ENCODE measurements around the gene C1orf185. TPM values are rescaled to one million over a fixed set of nuclear protein-coding genes. Genes with fewer than 3 reads are reported as not detected.
A peak's percentile ranks its signal among the peaks of the same experiment; 100 is the strongest.
"Not testable (repeated sequence)": the region's sequence is repeated elsewhere in the genome, so short reads cannot be mapped to it uniquely, and the experiment has no call there.

The C1orf185 gene
- polyA plus RNA-seq, 1 donor from 2014 or later = not detected

GRCh38 chr1:51168266-51168845 lies 66.3 kb downstream of the C1orf185 start:
- Mint-ChIP-seq H3K4me1 (peaks cover 0 to 6% (median 2%) of the 10 kb centered on the region in 3 donors), H3K9me3 (no peaks in the 10 kb centered on the region), H3K27ac (no peak overlapping the region), H3K27me3 (peaks cover 7% of the 10 kb centered on the region), H3K36me3 (no peaks in the 10 kb centered on the region), H3K4me3 (no peak overlapping the region)

- Mint-ChIP-seq H3K36me3 (peaks cover under 1% of the 10 kb centered on the region), H3K27me3 (peaks cover 8% of the 10 kb centered on the region), H3K4me3 (no peak overlapping the region), H3K4me1 (peaks cover 0 to 6% (median 2%) of the 10 kb centered on the region in 3 donors), H3K9me3 (no peaks in the 10 kb centered on the region), H3K27ac (no peak overlapping the region)
These were observed 66.9 kb downstream of the C1orf185 start for GRCh38 chr1:51168936-51169335.

- peaks cover 13% of the 10 kb centered on the region for H3K27me3 Mint-ChIP-seq
- no peak overlapping the region for H3K4me3 Mint-ChIP-seq
- H3K9me3 Mint-ChIP-seq = peaks cover 0 to 2% (median 0%) of the 10 kb centered on the region in 3 donors
- H3K4me1 Mint-ChIP-seq = peaks cover 0 to 6% (median 2%) of the 10 kb centered on the region in 3 donors
- peaks cover 2% of the 10 kb centered on the region for H3K36me3 Mint-ChIP-seq
- no peak overlapping the region for H3K27ac Mint-ChIP-seq
These were observed 68.3 kb downstream of the C1orf185 start for GRCh38 chr1:51170342-51170741.

- Mint-ChIP-seq H3K4me1 (peaks cover 2 to 6% (median 4%) of the 10 kb centered on the region in 3 donors), H3K27ac (no peak overlapping the region), H3K27me3 (peaks cover 21% of the 10 kb centered on the region), H3K9me3 (peaks cover 0 to 2% (median 0%) of the 10 kb centered on the region in 3 donors), H3K4me3 (no peak overlapping the region), H3K36me3 (peaks cover 2% of the 10 kb centered on the region)
These were observed 70.8 kb downstream of the C1orf185 start for GRCh38 chr1:51172811-51173210.

GRCh38 chr1:51175278-51175677 lies 73.2 kb downstream of the C1orf185 start:
- H3K27me3 Mint-ChIP-seq = peaks cover 29% of the 10 kb centered on the region
- H3K9me3 Mint-ChIP-seq = peaks cover 0 to 2% (median 0%) of the 10 kb centered on the region in 3 donors
- peaks cover 2% of the 10 kb centered on the region for H3K36me3 Mint-ChIP-seq
- peak overlapping the region in 1 of 3 donors; percentile 73 for H3K27ac Mint-ChIP-seq
- peaks cover 2 to 4% (median 4%) of the 10 kb centered on the region in 3 donors for H3K4me1 Mint-ChIP-seq
- no peak overlapping the region for H3K4me3 Mint-ChIP-seq

- H3K27ac Mint-ChIP-seq, H3K9me3 Mint-ChIP-seq, H3K4me1 Mint-ChIP-seq, H3K4me3 Mint-ChIP-seq, H3K36me3 Mint-ChIP-seq: not testable (repeated sequence)
- peaks cover 24% of the 10 kb centered on the region for H3K27me3 Mint-ChIP-seq
These were observed 76.0 kb downstream of the C1orf185 start for GRCh38 chr1:51177988-51178387.

GRCh38 chr1:51188230-51188629 lies 86.2 kb downstream of the C1orf185 start:
- H3K4me3 Mint-ChIP-seq = no peak overlapping the region
- H3K4me1 Mint-ChIP-seq = no peaks in the 10 kb centered on the region
- no peaks in the 10 kb centered on the region for H3K36me3 Mint-ChIP-seq
- no peaks in the 10 kb centered on the region for H3K27me3 Mint-ChIP-seq
- no peaks in the 10 kb centered on the region for H3K9me3 Mint-ChIP-seq
- no peak overlapping the region for H3K27ac Mint-ChIP-seq

- Mint-ChIP-seq H3K36me3 (no peaks in the 10 kb centered on the region), H3K27me3 (no peaks in the 10 kb centered on the region), H3K27ac (no peak overlapping the region), H3K9me3 (no peaks in the 10 kb centered on the region), H3K4me3 (no peak overlapping the region), H3K4me1 (no peaks in the 10 kb centered on the region)
These were observed 87.5 kb downstream of the C1orf185 start for GRCh38 chr1:51189421-51190073.

- H3K4me3 Mint-ChIP-seq = no peak overlapping the region
- H3K4me1 Mint-ChIP-seq = no peaks in the 10 kb centered on the region
- H3K36me3 Mint-ChIP-seq = no peaks in the 10 kb centered on the region
- H3K9me3 Mint-ChIP-seq = no peaks in the 10 kb centered on the region
- H3K27ac Mint-ChIP-seq = no peak overlapping the region
- H3K27me3 Mint-ChIP-seq = no peaks in the 10 kb centered on the region
These were observed 88.9 kb downstream of the C1orf185 start for GRCh38 chr1:51190961-51191360.

GRCh38 chr1:51192213-51192843 lies 90.3 kb downstream of the C1orf185 start:
- Mint-ChIP-seq H3K4me1 (no peaks in the 10 kb centered on the region), H3K4me3 (no peak overlapping the region), H3K9me3 (no peaks in the 10 kb centered on the region), H3K27me3 (no peaks in the 10 kb centered on the region), H3K27ac (no peak overlapping the region), H3K36me3 (no peaks in the 10 kb centered on the region)

GRCh38 chr1:51193564-51193963 lies 91.5 kb downstream of the C1orf185 start:
- Mint-ChIP-seq H3K4me3 (no peak overlapping the region), H3K4me1 (no peaks in the 10 kb centered on the region), H3K27me3 (no peaks in the 10 kb centered on the region), H3K36me3 (no peaks in the 10 kb centered on the region), H3K9me3 (no peaks in the 10 kb centered on the region), H3K27ac (no peak overlapping the region)

Other genes starting within 250 kb of the C1orf185 start
- gene FAF1, start 142.0 kb upstream of the C1orf185 start, polyA plus RNA-seq = 26.3 TPM
- gene CDKN2C, start 132.0 kb upstream of the C1orf185 start, polyA plus RNA-seq = 6.0 TPM
- gene RNF11, start 134.0 kb downstream of the C1orf185 start, polyA plus RNA-seq = 14.9 TPM
- not detected for gene TTC39A, start 228.3 kb downstream of the C1orf185 start, polyA plus RNA-seq